Measurements from ENCODE around the gene PCDH9.
"Not testable (repeated sequence)": the region's sequence is repeated elsewhere in the genome, so short reads cannot be mapped to it uniquely, and the experiment has no call there.

The PCDH9 gene

DNA sequence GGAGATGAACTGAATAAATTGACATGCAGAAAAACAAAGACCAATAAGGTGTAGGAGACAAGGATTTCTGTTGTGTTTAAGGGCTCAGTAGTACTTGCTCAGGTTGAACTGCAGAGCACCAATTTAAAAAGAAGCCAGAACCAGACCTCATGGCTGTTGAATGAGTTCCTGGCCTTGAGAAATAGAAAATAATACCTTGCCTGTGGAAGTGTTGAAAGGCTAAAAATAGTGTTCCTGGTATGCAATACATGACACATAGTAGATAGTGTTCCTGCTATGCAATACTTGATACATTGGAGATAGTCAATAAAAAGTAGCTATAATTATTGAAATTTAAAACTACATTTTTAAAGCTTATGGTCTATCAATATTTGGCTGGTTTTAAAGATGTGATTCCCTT, 595.8 kb downstream of the PCDH9 start:
- Histone ChIP-seq H3K36me3 (no peaks in the 10 kb centered on the region), H3K27me3 (no peaks in the 10 kb centered on the region), H4K20me1 (no peaks in the 10 kb centered on the region), H3K4me1 (no peaks in the 10 kb centered on the region), H3K9me3 (peaks cover 5% of the 10 kb centered on the region; the same call in 1 of the 2 replicates), H3K4me3 (no peak overlapping the region), H3K9ac (no peak overlapping the region), H3K27ac (no peak overlapping the region), H3K4me2 (no peak overlapping the region)
- no peak for TF ChIP-seq Cebpa-rat (IDR thresholded peaks at IDR 0.05)

DNA sequence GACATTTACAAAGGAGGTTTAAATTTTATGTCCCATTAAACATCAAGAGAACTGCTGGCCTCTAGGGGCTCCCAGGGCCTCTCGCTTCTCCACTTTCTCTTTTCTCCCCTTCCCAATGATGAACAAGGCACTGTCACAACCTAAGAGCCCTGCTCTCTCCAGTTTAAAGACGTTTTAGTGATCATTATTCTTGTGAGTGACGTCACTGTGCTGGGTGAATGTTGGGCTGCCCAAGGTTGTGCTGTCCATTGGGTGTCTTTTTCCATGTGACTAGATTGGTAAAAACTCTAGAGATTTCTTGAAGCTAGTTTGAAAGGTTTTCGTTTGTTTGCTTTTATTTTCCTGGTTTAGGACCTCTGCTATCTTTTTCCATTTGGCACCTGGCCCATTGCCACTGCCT, 602.6 kb downstream of the PCDH9 start:
- Histone ChIP-seq H4K20me1 (no peaks in the 10 kb centered on the region), H3K27ac (no peak overlapping the region), H3K4me3 (no peak overlapping the region), H3K9me3 (peaks cover 9% of the 10 kb centered on the region; the same call in 1 of the 2 replicates), H3K27me3 (no peaks in the 10 kb centered on the region), H3K4me2 (no peak overlapping the region), H3K36me3 (no peaks in the 10 kb centered on the region), H3K9ac (no peak overlapping the region), H3K4me1 (no peaks in the 10 kb centered on the region)
- no peak for TF ChIP-seq Cebpa-rat (IDR thresholded peaks at IDR 0.05)

- H4K20me1 ChIP-seq = no peaks in the 10 kb centered on the region
- H3K9ac ChIP-seq = no peak overlapping the region
- H3K9me3 ChIP-seq = peaks cover 13% of the 10 kb centered on the region
- no peaks in the 10 kb centered on the region for H3K36me3 ChIP-seq
- no peak overlapping the region for H3K27ac ChIP-seq
- H3K27me3 ChIP-seq = no peaks in the 10 kb centered on the region
- H3K4me1 ChIP-seq = no peaks in the 10 kb centered on the region
- no peak overlapping the region for H3K4me2 ChIP-seq
- H3K4me3 ChIP-seq = no peak overlapping the region
- TF ChIP-seq Cebpa-rat (IDR thresholded peaks at IDR 0.05) = no peak
Observed at GRCh38 chr13:66624302-66624701, 605.8 kb downstream of the PCDH9 start.

GRCh38 chr13:66623129-66623820, 606.9 kb downstream of the PCDH9 start:
- no peaks in the 10 kb centered on the region for H3K4me1 ChIP-seq
- H3K4me2 ChIP-seq = no peak overlapping the region
- H3K36me3 ChIP-seq = no peaks in the 10 kb centered on the region
- no peak overlapping the region for H3K4me3 ChIP-seq
- no peak overlapping the region for H3K27ac ChIP-seq
- TF ChIP-seq Cebpa-rat (IDR thresholded peaks at IDR 0.05) = no peak
- no peaks in the 10 kb centered on the region for H4K20me1 ChIP-seq
- H3K9ac ChIP-seq = no peak overlapping the region
- H3K27me3 ChIP-seq = no peaks in the 10 kb centered on the region
- peaks cover 13% of the 10 kb centered on the region for H3K9me3 ChIP-seq

- H3K4me1 ChIP-seq = peaks cover 12% of the 10 kb centered on the region
- peaks cover 22% of the 10 kb centered on the region for H3K9me3 ChIP-seq
- H4K20me1 ChIP-seq, H3K27me3 ChIP-seq, H3K9ac ChIP-seq, H3K4me2 ChIP-seq, H3K27ac ChIP-seq, H3K36me3 ChIP-seq, H3K4me3 ChIP-seq: not testable (repeated sequence)
Observed at GRCh38 chr13:66621906-66622447, 608.2 kb downstream of the PCDH9 start.

DNA sequence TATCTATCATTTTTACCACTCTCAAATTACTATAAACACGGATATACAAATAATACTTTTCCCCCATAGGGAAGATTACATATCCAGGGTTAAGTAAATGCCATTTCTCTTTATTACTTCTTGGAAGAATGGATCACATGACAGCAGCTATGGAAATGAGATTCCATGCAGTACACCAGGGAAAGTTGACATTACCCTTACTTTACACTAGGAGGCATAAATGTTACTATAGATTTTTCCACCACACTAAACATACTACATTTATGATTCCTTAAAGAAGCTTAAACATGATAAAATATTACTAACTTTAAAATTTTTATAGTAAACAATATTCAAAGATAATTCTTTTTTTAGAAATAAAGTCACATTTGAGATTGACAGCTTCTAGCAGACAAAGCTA, 611.4 kb downstream of the PCDH9 start:
- H3K4me3 ChIP-seq = no peak overlapping the region
- no peak overlapping the region for H3K4me2 ChIP-seq
- H3K9ac ChIP-seq = no peak overlapping the region
- peaks cover 22% of the 10 kb centered on the region for H3K9me3 ChIP-seq
- no peaks in the 10 kb centered on the region for H4K20me1 ChIP-seq
- H3K36me3 ChIP-seq = no peaks in the 10 kb centered on the region
- no peak for TF ChIP-seq Cebpa-rat (IDR thresholded peaks at IDR 0.05)
- H3K27ac ChIP-seq = no peak overlapping the region
- peaks cover 12% of the 10 kb centered on the region for H3K4me1 ChIP-seq
- no peaks in the 10 kb centered on the region for H3K27me3 ChIP-seq

GRCh38 chr13:66617786-66618185, 612.4 kb downstream of the PCDH9 start:
- H3K27ac ChIP-seq = peak overlapping the region; percentile 55; the same call in 1 of the 2 replicates
- peaks cover 21% of the 10 kb centered on the region for H3K9me3 ChIP-seq
- H3K27me3 ChIP-seq = no peaks in the 10 kb centered on the region
- peak overlapping the region; percentile 70 for H3K4me2 ChIP-seq
- no peaks in the 10 kb centered on the region for H4K20me1 ChIP-seq
- H3K36me3 ChIP-seq = no peaks in the 10 kb centered on the region
- H3K4me3 ChIP-seq = no peak overlapping the region
- no peak overlapping the region for H3K9ac ChIP-seq
- H3K4me1 ChIP-seq = peaks cover 12% of the 10 kb centered on the region
- TF ChIP-seq Cebpa-rat (IDR thresholded peaks at IDR 0.05) = no peak

DNA sequence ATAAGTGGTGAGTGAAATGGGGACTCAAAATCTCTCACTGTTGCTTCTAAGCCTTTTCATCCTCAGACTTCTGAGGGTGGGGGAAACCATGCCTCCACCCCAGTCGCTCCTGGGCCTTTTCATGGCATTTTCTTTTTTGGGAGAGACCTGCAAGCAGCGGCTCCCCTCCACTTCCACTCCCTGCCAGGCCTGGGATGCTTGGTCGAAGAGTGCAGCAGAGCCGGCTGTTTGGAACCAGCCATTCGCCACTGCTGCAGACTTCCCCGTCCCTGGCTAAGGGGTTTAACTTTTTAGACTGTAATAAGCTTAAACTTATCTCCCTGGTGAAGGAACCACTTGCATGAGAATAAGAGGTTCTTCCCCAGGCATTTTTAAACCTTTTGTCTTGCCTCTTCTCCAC, 617.2 kb downstream of the PCDH9 start:
- Histone ChIP-seq H3K27me3 (no peaks in the 10 kb centered on the region), H3K9me3 (peaks cover 9% of the 10 kb centered on the region; the same call in 1 of the 2 replicates), H4K20me1 (no peaks in the 10 kb centered on the region), H3K4me1 (peaks cover 9% of the 10 kb centered on the region), H3K4me3 (no peak overlapping the region), H3K9ac (no peak overlapping the region), H3K36me3 (no peaks in the 10 kb centered on the region), H3K27ac (no peak overlapping the region), H3K4me2 (no peak overlapping the region)
- no peak for TF ChIP-seq Cebpa-rat (IDR thresholded peaks at IDR 0.05)

DNA sequence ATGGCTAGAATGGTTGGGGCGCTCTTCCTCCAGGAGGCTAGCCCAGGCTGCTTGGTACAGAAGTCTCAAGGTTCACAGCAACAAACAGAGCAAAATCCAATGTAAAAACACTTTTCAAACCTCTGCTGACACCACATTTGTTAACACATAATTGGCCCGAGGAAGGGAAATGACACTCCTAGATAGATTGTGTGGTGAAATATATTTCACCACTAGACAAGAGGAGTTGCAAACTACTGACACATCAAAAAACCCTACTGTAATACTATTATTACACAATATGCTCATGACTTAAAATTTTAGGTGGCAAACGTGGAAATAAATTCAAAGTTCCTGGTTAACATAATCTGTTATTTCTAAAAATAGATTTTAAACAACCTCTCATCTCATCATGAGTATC, 643.6 kb downstream of the PCDH9 start:
- Histone ChIP-seq H3K9ac (no peak overlapping the region), H3K9me3 (no peaks in the 10 kb centered on the region), H3K4me3 (no peak overlapping the region), H3K36me3 (no peaks in the 10 kb centered on the region), H3K4me1 (no peaks in the 10 kb centered on the region), H3K27me3 (no peaks in the 10 kb centered on the region), H3K27ac (no peak overlapping the region), H3K4me2 (no peak overlapping the region), H4K20me1 (no peaks in the 10 kb centered on the region)
- TF ChIP-seq Cebpa-rat (IDR thresholded peaks at IDR 0.05) = no peak

DNA sequence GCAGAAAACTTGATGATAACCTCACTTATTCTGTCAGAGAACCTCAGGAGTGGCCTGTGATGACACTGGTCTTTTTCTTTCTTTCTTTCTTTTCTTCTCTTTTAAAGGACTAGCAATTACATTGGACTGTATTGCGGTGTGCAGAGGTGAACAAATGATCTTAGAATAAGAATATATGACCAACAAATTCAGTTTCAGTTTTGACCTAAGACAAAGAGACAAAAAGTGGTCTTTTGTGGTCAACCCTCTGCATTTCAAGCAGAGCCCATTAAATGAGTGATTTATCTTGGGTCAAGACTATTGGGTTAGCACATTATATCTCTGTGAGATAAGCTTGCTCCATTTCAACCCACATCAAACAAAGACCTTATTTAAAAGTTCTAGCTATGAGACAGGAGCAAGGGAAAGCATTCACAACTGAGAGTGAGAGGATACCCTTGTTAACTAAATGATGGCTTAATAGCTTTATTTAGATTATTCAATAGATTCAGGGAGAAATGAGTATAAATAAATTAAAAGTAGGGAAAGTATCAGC, 644.4 kb downstream of the PCDH9 start:
- TF ChIP-seq Cebpa-rat (IDR thresholded peaks at IDR 0.05) = no peak
- Histone ChIP-seq H3K4me2 (no peak overlapping the region), H3K36me3 (no peaks in the 10 kb centered on the region), H3K4me1 (no peaks in the 10 kb centered on the region), H3K4me3 (no peak overlapping the region), H3K9me3 (no peaks in the 10 kb centered on the region), H3K27me3 (no peaks in the 10 kb centered on the region), H3K9ac (no peak overlapping the region), H4K20me1 (no peaks in the 10 kb centered on the region), H3K27ac (no peak overlapping the region)

Measured in BLaER1 (cell line).